ENCODE results near the gene PRPF31.

- TF ChIP-seq CTCF (IDR thresholded peaks at IDR 0.05) (no peak), POLR2A (IDR thresholded peaks at IDR 0.05) (no peak)
Measured at GRCh38 chr19:54107876-54108490, 7.6 kb upstream of the PRPF31 start.

Data from thyroid gland (tissue), 4 donors.